Neural progenitor cell (in vitro differentiated cells): ENCODE data around the gene CDH1.

Experiments used
- EZH2 ChIP-seq: fragments of 200-600 bp; sonication (generic); IDR thresholded peaks from 2 replicates; pipeline ENCODE4 v1.6.1; 2017; ENCODE audit warnings: antibody characterized with exemption, mild to moderate bottlenecking, moderate library complexity
- EZH2phosphoT487 ChIP-seq: fragments of 200-600 bp; sonication (generic); IDR thresholded peaks from 2 replicates; pipeline ENCODE4 v1.6.1; 2017; ENCODE audit warnings: antibody characterized with exemption
- TF ChIP-seq, protein P1 (sequence below): fragments of 200-600 bp; sonication (generic); IDR thresholded peaks from 2 replicates; pipeline ENCODE4 v1.5.1; 2017; ENCODE audit warnings: antibody characterized with exemption, mild to moderate bottlenecking

DNA sequence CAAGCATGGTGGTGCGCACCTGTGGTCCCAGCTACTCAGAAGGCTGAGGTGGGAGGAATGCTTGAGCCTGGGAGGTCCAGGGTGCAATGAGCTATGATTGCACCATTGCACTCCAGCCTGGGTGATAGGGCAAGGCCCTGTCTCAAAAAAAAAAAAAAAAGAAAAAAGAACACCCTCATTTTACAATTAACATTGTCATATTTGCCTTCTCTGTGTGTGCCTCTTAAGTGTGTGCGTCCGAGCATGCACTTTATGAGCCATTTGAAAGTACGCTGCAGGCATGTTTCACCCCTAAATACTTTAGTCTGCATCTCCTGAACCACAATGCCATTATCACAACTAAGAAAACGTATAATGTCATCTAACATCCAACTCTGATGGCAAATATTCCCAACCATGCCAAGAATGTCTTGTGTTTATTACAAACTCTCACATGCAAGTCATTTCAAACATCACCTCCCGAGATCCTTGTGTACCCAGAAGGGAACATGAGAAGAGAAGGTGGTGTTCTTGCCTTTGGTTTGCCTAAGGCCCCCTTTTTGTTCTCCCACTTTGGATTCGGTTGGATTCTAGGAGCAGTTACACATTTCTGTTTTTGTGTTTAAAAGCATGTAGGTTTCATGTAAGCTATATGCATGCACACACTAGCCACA lies 38.0 kb downstream of the CDH1 start:
- TF ChIP-seq, protein P1, sequence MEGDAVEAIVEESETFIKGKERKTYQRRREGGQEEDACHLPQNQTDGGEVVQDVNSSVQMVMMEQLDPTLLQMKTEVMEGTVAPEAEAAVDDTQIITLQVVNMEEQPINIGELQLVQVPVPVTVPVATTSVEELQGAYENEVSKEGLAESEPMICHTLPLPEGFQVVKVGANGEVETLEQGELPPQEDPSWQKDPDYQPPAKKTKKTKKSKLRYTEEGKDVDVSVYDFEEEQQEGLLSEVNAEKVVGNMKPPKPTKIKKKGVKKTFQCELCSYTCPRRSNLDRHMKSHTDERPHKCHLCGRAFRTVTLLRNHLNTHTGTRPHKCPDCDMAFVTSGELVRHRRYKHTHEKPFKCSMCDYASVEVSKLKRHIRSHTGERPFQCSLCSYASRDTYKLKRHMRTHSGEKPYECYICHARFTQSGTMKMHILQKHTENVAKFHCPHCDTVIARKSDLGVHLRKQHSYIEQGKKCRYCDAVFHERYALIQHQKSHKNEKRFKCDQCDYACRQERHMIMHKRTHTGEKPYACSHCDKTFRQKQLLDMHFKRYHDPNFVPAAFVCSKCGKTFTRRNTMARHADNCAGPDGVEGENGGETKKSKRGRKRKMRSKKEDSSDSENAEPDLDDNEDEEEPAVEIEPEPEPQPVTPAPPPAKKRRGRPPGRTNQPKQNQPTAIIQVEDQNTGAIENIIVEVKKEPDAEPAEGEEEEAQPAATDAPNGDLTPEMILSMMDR, result no peak
- TF ChIP-seq EZH2, result no peak
- TF ChIP-seq EZH2phosphoT487, result no peak
